Measurements from ENCODE around the gene PLEKHG4B.
A peak's percentile ranks its signal among the peaks of the same experiment; 100 is the strongest.

Gene PLEKHG4B

DNA sequence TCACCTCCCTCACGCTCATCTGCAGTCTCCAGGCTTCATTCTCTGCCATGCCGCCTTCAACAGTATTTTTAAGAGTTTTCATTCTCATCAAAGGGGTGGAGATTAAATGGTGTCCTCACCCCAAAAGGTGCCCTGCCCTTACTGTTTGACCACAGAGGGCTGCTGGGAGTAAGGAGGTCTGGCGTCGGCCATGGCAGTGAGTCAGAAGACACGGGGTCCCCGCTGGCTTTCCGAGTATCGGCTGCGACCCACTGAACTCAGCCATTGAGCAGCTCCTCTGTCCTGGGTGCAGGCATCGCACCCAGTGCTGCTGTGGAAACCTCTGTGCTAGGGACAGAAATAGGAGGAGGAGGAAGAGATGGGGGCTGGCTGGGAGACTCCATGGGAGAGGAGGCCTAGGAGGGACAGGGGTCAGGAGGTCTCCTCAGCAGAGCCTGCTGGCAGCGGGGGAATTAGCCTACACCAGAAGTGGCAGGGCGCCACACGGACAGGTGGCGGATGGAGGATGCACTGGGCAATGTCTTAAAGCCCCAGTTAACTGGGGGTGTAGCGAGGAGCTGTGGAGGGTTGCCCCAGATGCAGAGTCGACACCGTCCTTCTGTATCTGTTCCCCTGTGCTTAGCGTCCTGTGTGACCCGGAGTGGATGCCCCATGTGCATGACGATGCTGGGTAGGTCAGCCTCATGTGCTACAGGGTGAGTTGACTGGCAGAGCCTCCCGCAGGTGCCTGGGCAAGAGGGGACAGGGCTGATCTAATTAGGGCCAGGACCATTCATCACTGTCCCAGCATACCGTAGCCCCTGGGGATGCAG lies 15.4 kb upstream of the PLEKHG4B start:
- no peak for DNase-seq (ENCODE audit: low spot score)

DNA sequence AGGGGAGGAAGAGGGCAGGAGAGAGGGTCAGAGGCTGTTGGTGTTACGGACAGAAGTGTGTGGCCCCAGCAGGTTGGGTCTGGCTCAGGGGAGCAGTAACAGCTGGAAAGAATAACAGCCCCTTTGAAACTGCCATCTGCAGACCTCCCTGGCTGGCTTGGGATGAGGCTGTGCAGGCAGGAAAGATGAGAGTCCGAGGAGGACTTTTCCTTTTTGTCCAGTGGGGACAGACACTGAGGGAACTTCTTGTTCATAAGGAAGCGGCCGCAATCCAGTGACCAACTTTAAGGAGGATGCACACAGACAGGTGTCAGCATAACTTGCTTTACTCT lies 14.8 kb upstream of the PLEKHG4B start:
- no peak for DNase-seq (ENCODE audit: low spot score)

DNA sequence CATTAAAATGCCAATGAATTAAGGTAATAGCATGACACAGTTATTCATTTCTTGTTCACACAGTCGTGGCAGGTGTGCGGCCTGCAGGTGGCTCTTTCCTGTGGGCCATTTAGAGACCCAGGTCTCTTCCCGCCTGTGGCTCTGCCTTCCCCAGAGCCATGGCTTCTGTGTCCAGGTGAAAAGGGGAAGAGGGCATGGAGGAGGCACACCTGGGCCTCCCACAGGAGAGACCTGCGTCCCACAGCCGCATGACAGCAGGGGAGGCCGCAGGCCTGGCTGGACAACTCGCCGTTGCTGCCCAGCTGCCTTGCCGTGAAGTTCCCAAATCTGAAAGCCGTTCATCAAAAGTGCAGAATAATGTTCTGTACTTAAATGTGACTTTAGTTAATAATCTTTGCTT lies 14.4 kb upstream of the PLEKHG4B start:
- no peak for DNase-seq (ENCODE audit: low spot score)

DNA sequence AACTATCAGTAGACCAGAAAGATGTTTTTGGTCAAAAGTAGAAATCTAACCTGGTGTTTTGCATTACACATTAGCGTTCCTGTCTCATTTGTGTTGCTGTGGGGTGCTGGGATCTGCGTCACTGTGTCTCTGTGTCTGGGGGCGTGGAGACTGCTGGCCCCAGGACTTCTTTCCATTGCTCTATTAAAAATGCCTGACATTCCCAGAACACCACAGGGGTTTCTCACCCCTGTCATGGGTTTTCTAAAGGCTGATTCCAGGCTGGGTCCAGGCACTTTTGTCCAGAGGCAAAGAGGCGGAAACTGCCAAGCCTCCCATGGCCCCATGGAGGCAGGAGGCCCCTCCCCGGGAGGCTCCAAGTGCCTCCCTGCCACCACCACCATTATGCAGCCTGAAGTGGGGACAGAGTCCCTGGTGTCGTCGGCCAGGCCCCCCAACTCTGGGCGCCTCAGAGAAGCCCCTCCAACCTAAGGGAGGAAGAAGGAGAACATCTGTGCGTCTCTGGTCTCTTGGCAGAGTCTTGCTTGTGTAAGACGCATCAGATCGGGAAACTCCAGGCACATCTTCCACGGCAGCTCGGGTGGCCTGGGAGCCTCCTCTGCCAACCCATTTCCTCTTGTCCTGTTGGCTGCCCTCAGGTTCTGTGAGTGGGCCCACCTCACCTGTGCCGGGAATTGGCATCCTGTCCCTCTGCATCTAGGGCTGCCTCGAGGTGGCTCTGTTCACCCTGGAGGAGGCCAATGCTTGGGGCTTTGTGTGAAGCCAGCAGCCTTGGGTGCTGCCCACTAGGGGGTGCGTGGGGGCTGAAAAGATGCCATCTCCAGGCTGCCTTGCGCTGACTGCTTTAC lies 13.8 kb upstream of the PLEKHG4B start:
- peak; percentile 57 for DNase-seq (ENCODE audit: low spot score)

DNA sequence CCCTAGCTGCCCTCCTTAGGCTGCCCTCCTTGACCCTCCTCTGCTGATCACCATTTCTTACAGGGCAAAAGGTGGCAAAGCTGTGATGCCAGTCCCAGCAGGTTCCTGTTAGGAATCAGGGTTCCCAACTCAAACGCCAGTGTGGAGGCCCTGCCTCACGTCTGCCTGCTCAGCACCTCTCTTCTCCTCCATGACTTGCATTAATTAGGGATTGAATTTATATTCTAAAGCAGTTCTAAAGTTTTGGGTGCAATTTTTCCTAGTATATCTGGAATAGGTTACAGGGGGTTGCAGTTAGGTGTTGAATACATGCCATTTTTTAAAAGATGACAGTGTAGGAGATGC lies 13.2 kb upstream of the PLEKHG4B start:
- DNase-seq (ENCODE audit: low spot score): no peak

DNA sequence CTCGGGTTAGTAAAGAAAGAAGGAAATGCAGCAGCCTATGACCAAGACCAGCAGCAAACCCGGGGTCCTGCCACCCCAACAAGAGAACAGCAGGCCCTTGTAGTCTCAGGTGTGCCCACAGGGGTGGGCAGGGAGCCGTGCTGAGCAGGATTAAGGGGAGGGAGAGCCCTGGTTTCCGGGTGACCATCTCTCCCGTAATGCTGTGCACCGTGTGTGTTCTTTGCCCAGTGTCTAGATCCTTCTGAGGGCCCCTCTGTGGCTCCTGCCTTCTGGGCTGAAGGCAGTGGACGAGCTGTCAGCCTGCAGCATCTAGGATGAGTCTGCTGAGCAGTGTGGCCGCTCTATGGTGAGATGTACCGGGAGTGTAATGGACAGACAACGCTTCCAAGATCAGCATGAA lies 12.7 kb upstream of the PLEKHG4B start:
- no peak for DNase-seq (ENCODE audit: low spot score)

DNA sequence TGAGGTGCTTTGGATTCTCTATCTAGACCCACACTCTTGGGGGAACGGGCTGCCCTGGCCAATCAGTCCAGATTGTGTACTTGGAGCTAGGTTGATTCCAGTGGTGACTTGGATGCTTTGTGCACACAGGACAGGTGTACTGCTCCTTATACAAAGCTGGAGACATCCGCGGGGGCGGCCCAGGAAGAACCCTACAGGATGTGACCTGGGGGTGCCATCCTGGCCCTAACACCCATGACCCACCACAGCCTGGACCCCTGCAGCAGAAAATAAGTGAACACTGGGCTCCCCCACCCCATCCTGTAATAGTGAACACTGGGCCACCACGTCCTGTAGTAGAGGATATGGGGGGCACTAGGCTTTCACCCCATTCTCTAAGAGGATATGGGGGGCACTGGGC lies 12.1 kb upstream of the PLEKHG4B start:
- no peak for DNase-seq (ENCODE audit: low spot score)

DNA sequence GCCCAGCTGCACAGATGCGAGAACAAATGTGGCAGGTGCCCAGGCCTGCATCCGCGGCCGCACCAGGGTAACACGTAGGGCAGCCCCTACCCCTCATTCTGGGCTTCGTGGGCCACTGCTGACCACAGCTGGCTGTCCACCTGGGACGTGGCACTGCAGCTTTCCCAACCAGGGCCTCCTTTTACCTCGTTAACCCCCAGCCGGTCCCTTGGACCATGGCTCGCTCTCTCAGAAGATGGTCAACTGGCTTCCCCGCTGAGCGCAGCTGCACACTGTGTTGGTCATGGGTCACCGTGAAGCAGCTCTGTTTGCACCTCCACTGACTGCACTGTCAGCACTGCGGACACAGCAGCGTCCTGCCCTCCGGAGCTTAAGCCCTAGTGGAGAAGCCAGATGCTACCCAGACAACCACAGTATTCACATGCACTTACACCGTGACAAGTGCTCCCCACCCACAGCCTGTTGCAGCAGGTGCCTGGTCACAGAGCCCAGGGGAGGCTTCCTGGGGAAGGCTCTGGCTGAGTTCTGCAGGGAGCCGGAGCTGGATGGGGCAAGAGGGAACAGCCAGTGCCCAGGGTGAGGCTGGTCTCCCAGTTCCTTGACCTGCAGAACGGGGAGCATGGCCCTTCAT lies 10.5 kb upstream of the PLEKHG4B start:
- no peak for DNase-seq (ENCODE audit: low spot score)

DNA sequence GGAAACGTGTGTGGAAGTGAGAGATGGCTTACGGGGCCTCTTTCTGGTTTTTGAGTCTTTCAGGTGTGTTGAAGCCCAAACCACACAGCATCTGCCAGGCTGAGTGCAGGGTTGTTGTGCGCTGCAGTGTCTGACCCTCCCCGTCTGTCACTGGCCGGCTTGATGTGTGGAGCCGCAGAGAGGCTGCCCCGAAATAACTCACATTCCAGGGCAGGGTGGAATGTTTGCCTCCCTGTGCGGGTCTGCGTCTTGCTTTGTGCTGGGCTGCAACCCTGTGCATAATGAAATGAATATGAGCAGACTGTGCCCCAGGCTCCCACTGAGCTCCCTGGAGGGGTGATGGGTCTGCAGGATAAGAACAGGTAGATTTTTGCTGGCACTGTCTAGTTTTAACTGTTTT lies 9.9 kb upstream of the PLEKHG4B start:
- DNase-seq (ENCODE audit: low spot score): no peak

DNA sequence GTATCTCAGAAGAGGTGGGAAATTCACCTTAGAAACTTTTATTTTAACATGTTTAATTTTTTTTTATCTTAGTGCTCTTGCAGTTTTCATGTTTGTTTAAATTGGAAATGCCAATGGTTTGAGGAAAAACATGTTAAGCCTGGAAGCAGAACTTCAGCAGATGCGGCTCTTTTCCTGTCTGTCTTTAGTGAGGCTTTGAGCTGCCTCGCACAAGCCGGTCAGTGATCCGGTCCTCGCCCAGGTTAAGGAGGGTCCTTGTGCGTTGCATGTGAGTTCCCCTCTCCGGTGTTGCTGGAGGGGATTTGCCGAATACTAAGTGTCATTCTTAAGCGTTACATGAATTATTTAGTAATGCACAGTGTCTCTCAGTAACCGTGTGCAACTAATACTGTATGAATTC lies 9.4 kb upstream of the PLEKHG4B start:
- DNase-seq (ENCODE audit: low spot score): no peak

DNA sequence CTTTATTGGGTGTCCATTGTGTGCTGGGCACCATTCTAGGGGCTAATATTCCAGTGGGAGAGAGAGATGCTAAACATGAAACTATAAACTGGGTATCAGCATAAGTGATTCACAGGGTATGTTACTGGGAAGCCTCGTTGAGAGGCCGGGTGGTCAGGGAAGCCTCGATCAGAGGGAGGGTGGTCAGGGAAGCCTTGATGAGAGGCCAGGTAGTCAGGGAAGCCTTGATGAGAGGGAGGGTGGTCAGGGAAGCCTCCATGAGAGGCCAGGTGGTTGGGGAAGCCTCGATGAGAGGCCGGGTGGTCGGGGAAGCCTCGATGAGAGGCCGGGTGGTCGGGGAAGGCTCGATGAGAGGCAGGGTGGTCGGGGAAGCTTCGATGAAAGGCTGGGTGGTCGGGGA lies 8.9 kb upstream of the PLEKHG4B start:
- no peak for DNase-seq (ENCODE audit: low spot score)

DNA sequence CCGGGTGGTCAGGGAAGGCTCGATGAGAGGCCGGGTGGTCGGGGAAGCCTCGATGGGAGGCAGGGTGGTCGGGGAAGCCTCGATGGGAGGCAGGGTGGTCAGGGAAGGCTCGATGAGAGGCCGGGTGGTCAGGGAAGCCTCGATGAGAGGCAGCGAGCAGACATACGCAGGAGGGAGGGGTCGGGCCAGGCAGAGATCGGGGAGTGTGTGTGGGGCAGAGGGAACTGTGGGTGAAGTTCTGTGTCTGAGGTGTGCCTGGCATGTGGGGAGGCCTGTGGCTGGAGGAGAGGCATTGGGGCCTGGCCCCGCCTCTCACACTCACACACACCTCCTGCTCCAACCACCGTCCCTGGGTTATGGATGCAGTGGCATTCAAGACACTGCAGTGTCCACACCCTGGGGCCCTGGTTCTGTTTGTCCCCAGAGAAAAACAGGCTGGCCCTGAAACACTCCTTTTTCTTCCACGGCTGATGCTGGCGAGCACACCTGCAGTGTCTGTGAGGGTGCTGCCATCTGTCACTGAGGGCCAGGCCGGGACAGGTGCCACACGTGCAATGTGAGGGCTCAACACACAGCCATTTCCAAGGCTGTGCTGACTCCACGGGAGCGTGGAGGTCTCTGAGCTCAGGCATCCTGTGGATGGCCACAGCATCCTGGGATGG lies 6.5 kb upstream of the PLEKHG4B start:
- DNase-seq (ENCODE audit: low spot score): no peak

DNA sequence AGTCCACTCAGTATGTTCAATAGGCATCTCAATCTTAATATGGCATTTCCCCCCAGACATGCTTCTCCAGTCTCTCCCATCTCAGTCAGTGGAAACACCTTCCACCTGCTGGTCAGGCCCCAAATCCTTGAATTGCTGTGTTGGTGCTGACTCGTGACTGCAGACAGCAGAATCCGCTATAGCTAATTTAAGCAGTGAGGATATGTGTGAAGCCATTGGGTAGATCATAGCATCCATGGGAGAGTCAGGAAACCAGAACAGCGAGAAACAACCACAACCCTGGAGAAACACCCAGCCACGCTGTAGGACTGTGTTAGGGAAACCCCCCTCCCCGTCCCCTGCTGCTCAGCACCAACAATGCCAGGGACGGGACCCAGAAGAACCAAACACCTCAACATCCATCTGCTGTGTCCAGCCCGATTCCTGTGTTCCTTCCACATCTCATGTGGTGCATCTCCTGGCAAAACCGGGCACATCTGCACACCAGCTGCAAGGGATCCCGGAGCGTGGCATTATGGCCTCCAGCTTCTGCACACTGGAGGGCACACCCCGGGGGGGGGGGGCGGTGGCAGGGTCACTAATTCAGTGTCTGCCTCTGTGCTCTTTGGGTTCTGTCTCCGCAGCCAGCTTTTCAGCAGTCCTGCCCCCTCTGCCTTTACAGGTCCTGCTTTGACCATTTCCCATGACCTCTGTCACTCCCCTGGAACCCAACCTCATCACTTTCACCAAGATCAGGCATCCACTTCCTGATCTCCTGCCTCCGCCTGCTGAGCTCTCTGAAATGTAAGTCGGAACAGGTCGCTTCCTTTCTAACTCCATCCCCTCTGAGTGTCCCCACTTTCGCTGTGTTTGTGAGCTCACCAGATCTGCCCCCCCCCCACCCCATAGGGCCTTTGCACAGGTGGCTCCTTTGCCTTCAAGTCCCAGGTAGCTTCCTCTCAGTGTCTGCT lies 2.4 kb upstream of the PLEKHG4B start:
- no peak for DNase-seq (ENCODE audit: low spot score)

DNA sequence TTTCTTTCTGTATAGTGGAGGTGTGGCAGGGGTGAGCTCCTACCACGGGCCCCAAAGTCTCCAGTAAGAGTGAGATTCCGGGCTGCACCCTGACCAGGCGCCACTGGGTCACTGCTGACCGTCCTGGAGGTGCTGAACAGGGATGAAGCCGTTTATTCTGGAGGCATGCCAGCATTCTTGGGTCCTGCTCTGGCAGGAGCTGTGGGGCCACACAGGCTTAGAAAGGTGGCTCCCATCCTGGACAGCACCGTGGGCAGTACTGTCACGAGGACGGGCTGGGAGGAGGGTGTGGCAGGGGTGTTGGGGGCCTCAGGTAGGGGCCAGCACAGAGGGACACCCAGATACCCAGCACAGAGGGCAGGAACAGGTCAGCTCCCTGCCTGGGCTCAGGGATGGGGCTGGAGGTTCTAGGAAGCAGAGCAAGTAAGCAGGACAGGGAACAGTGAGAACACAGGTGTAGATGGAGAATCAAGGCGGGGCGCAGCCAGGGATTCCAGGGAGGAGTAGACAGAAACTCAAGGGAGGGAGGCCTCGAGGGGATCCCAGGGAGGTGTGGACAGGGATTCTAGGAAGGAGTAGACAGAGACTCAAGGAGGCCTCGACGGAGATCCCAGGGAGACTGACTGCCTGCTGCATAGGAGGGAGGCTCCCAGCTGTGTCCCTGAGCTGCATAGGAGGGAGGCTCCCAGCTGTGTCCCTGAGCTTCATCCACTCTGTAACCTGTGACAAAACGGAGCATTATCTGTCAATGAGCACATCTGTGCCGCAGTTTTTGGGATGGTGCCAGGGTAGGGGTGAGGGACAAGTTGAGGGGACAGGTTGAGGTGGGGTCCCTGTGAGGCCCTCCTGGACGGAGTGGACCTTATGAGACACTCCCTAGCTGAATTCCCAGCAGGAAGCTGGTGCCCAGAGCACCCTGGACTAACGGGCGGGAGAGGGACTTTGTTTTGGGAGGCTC lies 1.1 kb upstream of the PLEKHG4B start:
- peak; percentile 19 for DNase-seq (ENCODE audit: low spot score)

DNA sequence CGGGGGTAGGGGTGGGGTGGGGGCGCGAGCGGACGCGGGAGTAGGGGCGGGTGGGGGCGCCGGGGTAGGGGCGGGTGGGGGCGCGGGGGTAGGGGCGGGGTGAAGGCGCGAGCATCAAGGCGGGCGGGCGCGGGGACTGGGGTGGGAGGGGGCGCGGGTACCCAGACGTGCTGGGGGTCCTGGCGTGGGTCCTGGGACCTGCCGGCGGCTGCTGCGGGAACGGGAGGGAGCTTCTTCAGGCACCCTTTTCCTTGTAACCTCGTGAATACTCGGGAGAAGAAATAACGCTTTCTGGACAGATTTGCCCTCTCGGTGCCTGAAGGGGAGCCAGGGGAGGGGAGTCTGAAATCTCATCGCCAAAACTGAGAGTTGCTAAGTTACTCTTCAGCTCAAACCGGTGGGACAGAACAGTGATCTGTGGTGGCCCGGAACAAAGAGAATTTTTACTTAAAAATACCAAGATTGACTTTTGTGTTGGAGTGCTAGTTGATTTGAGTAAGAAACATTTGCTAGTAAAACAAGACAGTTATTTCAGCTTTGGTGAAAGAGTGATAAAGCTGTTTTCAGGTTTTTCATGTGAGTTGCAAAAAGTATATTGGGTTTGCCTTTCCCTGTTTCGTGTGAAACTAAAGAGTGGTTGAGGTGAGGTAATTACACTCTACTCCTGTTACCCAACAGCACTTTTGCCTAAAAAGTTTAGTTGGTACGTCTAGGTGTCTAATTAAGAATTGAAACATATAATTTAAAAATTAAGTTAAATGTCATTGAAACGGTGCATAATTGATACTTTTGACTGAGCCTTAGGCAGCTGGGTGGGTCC lies 643 bp downstream of the PLEKHG4B start:
- DNase-seq (ENCODE audit: low spot score): no peak

DNA sequence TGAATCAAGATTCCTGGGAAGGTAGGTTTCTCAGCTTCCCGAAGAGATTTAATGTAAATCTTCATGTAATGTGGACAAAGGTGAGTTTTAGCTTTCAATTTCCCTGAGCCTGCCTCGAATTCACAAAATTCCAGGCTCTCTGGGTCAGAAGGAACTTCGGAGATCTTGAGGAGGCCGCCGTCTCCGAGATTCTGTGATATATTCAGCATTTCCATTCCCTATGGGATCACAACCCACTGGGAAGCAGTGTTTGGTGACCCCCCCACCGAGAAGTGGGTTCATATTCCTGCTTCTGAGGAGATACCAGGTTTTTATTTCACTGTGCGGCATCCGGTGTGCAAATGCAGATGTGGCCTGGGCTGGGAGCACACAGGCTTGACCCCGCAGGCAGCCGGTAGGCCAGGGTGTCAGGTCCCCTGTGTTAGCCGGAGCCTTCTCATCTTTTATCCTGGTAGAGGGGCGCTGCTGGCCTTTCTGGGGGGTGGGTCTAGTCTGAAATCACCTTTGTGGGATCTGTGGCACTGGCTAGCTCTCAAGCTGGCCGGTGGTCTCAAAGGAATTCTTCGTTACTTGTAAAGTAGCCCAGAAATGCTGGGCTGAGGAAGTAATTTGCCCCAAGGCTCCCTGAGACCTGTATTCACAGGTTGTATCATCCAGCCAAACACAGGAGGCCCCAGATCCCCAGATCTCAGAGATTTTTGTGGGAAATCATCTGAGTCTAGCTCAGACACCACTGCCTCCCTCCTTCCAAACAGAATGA lies 1.4 kb downstream of the PLEKHG4B start:
- no peak for DNase-seq (ENCODE audit: low spot score)

DNA sequence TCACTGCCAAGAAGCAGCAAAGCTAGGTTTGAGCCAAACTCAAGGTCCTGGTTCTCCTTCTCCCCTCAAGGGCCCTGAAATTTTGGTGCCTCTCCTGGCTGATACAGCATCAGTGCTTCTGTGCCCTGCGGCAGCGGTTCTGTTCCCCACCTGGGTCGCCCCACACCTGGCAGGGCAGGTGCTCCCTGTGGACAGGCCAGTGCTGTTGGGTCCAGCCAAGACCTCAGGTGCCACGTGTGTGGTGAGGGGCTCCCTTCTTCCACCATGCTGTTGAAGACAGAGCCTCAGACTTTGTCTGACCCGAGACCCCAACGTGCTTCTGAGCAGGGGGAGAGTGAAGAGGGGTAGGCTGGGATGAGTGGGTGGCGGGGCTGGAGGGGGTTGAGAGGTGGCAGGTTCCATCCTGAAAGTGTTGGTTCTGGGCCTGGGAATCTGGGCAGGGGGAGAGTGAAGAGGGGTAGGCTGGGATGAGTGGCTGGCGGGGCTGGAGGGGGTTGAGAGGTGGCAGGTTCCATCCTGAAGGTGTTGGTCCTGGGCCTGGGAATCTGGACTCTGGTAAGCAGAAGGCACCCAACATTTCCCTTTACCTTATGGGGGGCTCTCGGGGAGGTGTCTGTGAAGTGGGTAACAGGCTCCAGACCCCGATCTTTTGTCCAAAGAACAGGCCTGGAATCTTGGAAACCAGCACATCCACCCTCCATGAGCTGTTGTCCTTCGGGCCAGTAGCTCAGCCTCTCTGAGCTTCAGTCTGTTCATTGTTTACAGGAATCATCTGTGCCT lies 2.3 kb downstream of the PLEKHG4B start:
- no peak for DNase-seq (ENCODE audit: low spot score)

Measured in RKO (cell line).